ENCODE results near the gene SIK3. TPM values are rescaled to one million over a fixed set of nuclear protein-coding genes. Genes with fewer than 3 reads are reported as not detected.

The SIK3 gene
- total RNA-seq, 1 donor from 2014 or later, result 61.0 TPM

DNA sequence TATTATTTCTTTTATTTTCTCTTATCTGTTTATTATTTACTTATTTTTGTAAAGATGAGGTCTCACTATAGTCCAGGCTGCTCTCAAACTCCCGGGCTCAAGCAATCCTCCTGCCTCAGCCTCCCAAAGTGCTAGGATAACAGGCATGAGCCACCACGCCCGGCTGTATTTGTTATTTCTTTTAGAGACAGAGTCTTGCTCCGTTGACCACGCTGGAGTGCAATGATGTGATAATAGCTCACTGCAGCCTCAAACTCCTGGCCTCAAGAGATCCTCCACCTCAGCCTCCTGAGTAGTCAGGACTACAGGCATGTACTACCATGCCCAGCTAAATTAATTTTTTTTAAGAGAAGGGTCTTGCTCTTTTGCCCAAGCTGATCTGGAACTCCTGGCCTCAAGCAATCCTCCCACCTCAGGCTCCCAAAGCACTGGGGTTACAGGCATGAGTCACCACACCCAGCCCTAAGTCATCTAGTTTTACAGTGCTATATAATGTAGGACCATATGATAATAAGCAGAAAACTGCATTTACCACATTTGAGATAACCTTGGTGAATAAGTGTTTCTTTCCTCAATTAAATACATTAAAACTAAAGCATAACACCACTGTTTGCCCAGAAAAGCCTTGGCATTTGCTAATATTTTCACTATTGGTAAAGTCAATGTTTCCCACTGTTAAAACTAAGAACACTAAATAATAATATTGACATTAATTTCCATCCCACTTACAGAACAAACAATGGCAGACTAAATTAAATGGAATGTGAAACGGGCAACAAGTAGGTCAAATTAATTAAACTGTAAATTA lies 127.5 kb downstream of the SIK3 start:
- TF ChIP-seq, protein P1, sequence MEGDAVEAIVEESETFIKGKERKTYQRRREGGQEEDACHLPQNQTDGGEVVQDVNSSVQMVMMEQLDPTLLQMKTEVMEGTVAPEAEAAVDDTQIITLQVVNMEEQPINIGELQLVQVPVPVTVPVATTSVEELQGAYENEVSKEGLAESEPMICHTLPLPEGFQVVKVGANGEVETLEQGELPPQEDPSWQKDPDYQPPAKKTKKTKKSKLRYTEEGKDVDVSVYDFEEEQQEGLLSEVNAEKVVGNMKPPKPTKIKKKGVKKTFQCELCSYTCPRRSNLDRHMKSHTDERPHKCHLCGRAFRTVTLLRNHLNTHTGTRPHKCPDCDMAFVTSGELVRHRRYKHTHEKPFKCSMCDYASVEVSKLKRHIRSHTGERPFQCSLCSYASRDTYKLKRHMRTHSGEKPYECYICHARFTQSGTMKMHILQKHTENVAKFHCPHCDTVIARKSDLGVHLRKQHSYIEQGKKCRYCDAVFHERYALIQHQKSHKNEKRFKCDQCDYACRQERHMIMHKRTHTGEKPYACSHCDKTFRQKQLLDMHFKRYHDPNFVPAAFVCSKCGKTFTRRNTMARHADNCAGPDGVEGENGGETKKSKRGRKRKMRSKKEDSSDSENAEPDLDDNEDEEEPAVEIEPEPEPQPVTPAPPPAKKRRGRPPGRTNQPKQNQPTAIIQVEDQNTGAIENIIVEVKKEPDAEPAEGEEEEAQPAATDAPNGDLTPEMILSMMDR (IDR thresholded peaks at IDR 0.05; ENCODE audit: unreplicated experiment), result no peak
- no peaks in the 10 kb centered on the region for H3K9me3 Mint-ChIP-seq (ENCODE audit: low read depth)

DNA sequence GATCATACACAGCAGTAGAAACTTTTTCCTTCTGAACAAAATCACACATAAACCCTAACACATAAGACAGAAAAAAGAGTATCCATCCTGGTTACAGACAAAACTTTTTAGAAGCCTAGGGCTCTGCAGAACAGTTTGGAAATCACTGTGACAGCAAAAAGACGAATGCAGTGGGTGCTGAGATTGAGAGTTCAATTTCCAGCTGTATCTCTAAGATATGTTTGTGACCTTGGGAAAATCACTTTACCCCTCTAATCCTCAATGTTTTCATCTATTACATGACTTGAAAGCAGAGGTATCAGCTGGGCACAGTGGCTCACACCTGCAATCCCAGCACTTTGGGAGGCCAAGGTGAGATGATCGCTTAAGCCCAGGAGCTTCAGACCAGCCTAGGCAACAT lies 128.5 kb downstream of the SIK3 start:
- Mint-ChIP-seq H3K27me3 (no peaks in the 10 kb centered on the region), H3K4me1 (ENCODE audit: low read depth) (peaks cover 24% of the 10 kb centered on the region), H3K4me3 (ENCODE audit: low read depth) (no peak overlapping the region), H3K9me3 (ENCODE audit: low read depth) (no peaks in the 10 kb centered on the region), H3K36me3 (ENCODE audit: insufficient read depth) (no peaks in the 10 kb centered on the region), H3K27ac (peak overlapping the region; percentile 56)
- no peak for DNase-seq (ENCODE audit: low spot score, unreplicated experiment)
- TF ChIP-seq, protein P1 (IDR thresholded peaks at IDR 0.05; ENCODE audit: unreplicated experiment), result no peak

More for the DNA sequence above, 127.5 kb downstream of the SIK3 start:
- Mint-ChIP-seq H3K27ac (no peak overlapping the region), H3K4me3 (ENCODE audit: low read depth) (no peak overlapping the region), H3K4me1 (ENCODE audit: low read depth) (peaks cover 24% of the 10 kb centered on the region), H3K36me3 (ENCODE audit: insufficient read depth) (no peaks in the 10 kb centered on the region), H3K27me3 (no peaks in the 10 kb centered on the region)
- DNase-seq (ENCODE audit: low spot score, unreplicated experiment), result no peak

GRCh38 chr11:116964269-116964668 lies 134.0 kb downstream of the SIK3 start:
- Mint-ChIP-seq H3K27ac (no peak overlapping the region), H3K4me3 (ENCODE audit: low read depth) (no peak overlapping the region), H3K4me1 (ENCODE audit: low read depth) (peaks cover 15% of the 10 kb centered on the region), H3K27me3 (no peaks in the 10 kb centered on the region), H3K36me3 (ENCODE audit: insufficient read depth) (no peaks in the 10 kb centered on the region), H3K9me3 (ENCODE audit: low read depth) (no peaks in the 10 kb centered on the region)
- DNase-seq (ENCODE audit: low spot score, unreplicated experiment), result no peak
- TF ChIP-seq, protein P1 (IDR thresholded peaks at IDR 0.05; ENCODE audit: unreplicated experiment), result no peak

- Mint-ChIP-seq H3K4me3 (ENCODE audit: low read depth) (no peak overlapping the region), H3K9me3 (ENCODE audit: low read depth) (no peaks in the 10 kb centered on the region), H3K27me3 (no peaks in the 10 kb centered on the region), H3K27ac (no peak overlapping the region), H3K4me1 (ENCODE audit: low read depth) (peaks cover 15% of the 10 kb centered on the region), H3K36me3 (ENCODE audit: insufficient read depth) (no peaks in the 10 kb centered on the region)
- no peak for DNase-seq (ENCODE audit: low spot score, unreplicated experiment)
- TF ChIP-seq, protein P1 (IDR thresholded peaks at IDR 0.05; ENCODE audit: unreplicated experiment), result no peak
These were observed 134.4 kb downstream of the SIK3 start for GRCh38 chr11:116963813-116964212.

GRCh38 chr11:116962108-116962507 lies 136.1 kb downstream of the SIK3 start:
- Mint-ChIP-seq H3K9me3 (ENCODE audit: low read depth) (no peaks in the 10 kb centered on the region), H3K27me3 (no peaks in the 10 kb centered on the region), H3K27ac (peak overlapping the region; percentile 21), H3K36me3 (ENCODE audit: insufficient read depth) (no peaks in the 10 kb centered on the region), H3K4me1 (ENCODE audit: low read depth) (peaks cover 20% of the 10 kb centered on the region), H3K4me3 (ENCODE audit: low read depth) (no peak overlapping the region)
- TF ChIP-seq, protein P1 (IDR thresholded peaks at IDR 0.05; ENCODE audit: unreplicated experiment), result no peak
- DNase-seq (ENCODE audit: low spot score, unreplicated experiment), result no peak
